Right cardiac atrium (tissue), 5 donors: ENCODE data around the gene SFXN1. TPM values are rescaled to one million over a fixed set of nuclear protein-coding genes. Genes with fewer than 3 reads are reported as not detected.
A peak's percentile ranks its signal among the peaks of the same experiment; 100 is the strongest.
"Not testable (repeated sequence)": the region's sequence is repeated elsewhere in the genome, so short reads cannot be mapped to it uniquely, and the experiment has no call there.

Source experiments
- ATAC-seq, 2 donors: fragments of 200-7000 bp; cut with Tn5 transposase; one replicate each; pipeline versions ENCODE4 v1.8.0 to v1.9.1; 2020; ENCODE audit warnings: moderate library complexity in 2 of 2, mild to moderate bottlenecking in 1 of 2
- DNase-seq, 3 donors: peaks; one replicate each; pipeline ENCODE4 v3.0.0-alpha.2; 2020
- H3K27ac ChIP-seq: one replicate; pipeline ENCODE4 v1.5.1; 2013; ENCODE audit warnings: mild to moderate bottlenecking, low read length, control low read depth, moderate library complexity
- H3K27me3 ChIP-seq: one replicate; pipeline ENCODE4 v1.6.1; 2013; ENCODE audit not compliant: control insufficient read depth, insufficient read depth
- H3K4me1 ChIP-seq: one replicate; pipeline ENCODE4 v1.6.1; 2013; ENCODE audit warnings: low read length; ENCODE audit not compliant: control insufficient read depth, insufficient read depth
- H3K4me3 ChIP-seq: one replicate; pipeline ENCODE4 v1.5.1; 2013; ENCODE audit warnings: low read length, control low read depth
- H3K9me3 ChIP-seq: one replicate; pipeline ENCODE4 v1.6.1; 2013; ENCODE audit warnings: low read length; ENCODE audit not compliant: control insufficient read depth
- WGBS: extraction: QIAGEN DNeasy Blood & Tissue Kit; methylation state at CpG from one replicate; pipeline ENCODE4 v1.1.7; 2013; 5-methylcytosine and 5-hydroxymethylcytosine counted together
- intact Hi-C, 4 donors: fragments of 100-400 bp; cut with DNase I; formaldehyde crosslinking; loops; one replicate each; pipeline versions ENCODE4 v1.11.0 to v1.14.0; 2022 to 2023
- long read RNA-seq, 4 donors: library from polyadenylated mRNA; unstranded; transcript quantifications; one replicate each; pipeline ENCODE4 v2.0.0, GENCODE V29; 2020 to 2021
- polyA plus RNA-seq: library from polyadenylated mRNA; stranded (reverse); fragments of 200-250 nt; gene quantifications from one replicate; pipeline ENCODE4 v1.2.3, GENCODE V29; 2013
- total RNA-seq, 4 donors: library from RNA; stranded (reverse); fragmentation: NEBNext Ultra II Directional; extraction: Animal tissue kit (Norgen Biotek cat#: 25700); gene quantifications; one replicate each; pipeline ENCODE4 v1.2.1, GENCODE V29; 2021
- donor health status: healthy with polysubstance abuse.
- donor health status: DM: no; HTN: yes; CAD: no.
- donor health status: DM: no; HTN: no; CAD: no.
- donor health status: DM: no; HTN: yes; CAD: no; lungs with severe emphysema.
- donor health status: DM: yes; HTN: yes; CAD: no.

SFXN1 gene
- 10 to 100 TPM; 31.5 to 37.6 (median 35.6) TPM for total RNA-seq
- 14.7 TPM for polyA plus RNA-seq
- long read RNA-seq, donor 1, full-length matches to known transcripts = 53 of 67 reads
- long read RNA-seq, donor 1, partial matches to known transcripts = 6 of 67 reads
- long read RNA-seq, donor 1, other reads (novel, unspliced or antisense) = 8 of 67 reads
- long read RNA-seq, donor 2, full-length matches to known transcripts = 15 of 21 reads
- long read RNA-seq, donor 2, partial matches to known transcripts = 2 of 21 reads
- long read RNA-seq, donor 2, other reads (novel, unspliced or antisense) = 4 of 21 reads
- long read RNA-seq, donor 3, full-length matches to known transcripts = 110 of 141 reads
- long read RNA-seq, donor 3, partial matches to known transcripts = 5 of 141 reads
- long read RNA-seq, donor 3, other reads (novel, unspliced or antisense) = 26 of 141 reads
- long read RNA-seq, donor 4, full-length matches to known transcripts = 18 of 26 reads
- long read RNA-seq, donor 4, partial matches to known transcripts = 4 of 26 reads
- long read RNA-seq, donor 4, other reads (novel, unspliced or antisense) = 4 of 26 reads

GRCh38 chr5:175478384-175479124 is at the start of gene SFXN1:
Gene SFXN1, plus strand, starts transcription at chr5:175478560. Its CDS starts 13,544 bp downstream, at chr5:175492104.
- peaks cover 5% of the 10 kb centered on the region for H3K4me1 ChIP-seq
- intact Hi-C loops = no loop called here
- peak within 1 kb of the TSS; percentile 78 for H3K27ac ChIP-seq
- H3K9me3 ChIP-seq = no peaks in the 10 kb centered on the region
- under 1% methylated on average over 94 of the region's 94 CpGs for WGBS
- peak; percentile 85 to 95 (median 93) for DNase-seq
- peak within 1 kb of the TSS; percentile 77 for H3K4me3 ChIP-seq
- H3K27me3 ChIP-seq = no peaks in the 10 kb centered on the region
- ATAC-seq = peak; percentile 96 to 97

- H3K27me3 ChIP-seq = no peaks in the 10 kb centered on the region
- no peaks in the 10 kb centered on the region for H3K9me3 ChIP-seq
- WGBS = 64% methylated on average over 6 of the region's 6 CpGs
- no peak overlapping the region for H3K4me3 ChIP-seq
- DNase-seq = no peak
- no peak for ATAC-seq
- no peaks in the 10 kb centered on the region for H3K4me1 ChIP-seq
- H3K27ac ChIP-seq = no peak overlapping the region
- intact Hi-C loops = no loop called here
These were observed 43.6 kb upstream of the SFXN1 start for GRCh38 chr5:175434800-175435199.

- Histone ChIP-seq H3K27me3 (peaks cover 3% of the 10 kb centered on the region), H3K27ac (no peak overlapping the region), H3K4me1 (no peaks in the 10 kb centered on the region), H3K9me3 (no peaks in the 10 kb centered on the region), H3K4me3 (no peak overlapping the region)
- WGBS = 61% methylated on average over 8 of the region's 8 CpGs
- ATAC-seq (no peak), DNase-seq (no peak)
- intact Hi-C loops = no loop called here
These were observed 42.0 kb upstream of the SFXN1 start for GRCh38 chr5:175436359-175436758.

- H3K9me3 ChIP-seq = no peaks in the 10 kb centered on the region
- WGBS = 68% methylated on average over 3 of the region's 3 CpGs
- H3K4me3 ChIP-seq = no peak overlapping the region
- DNase-seq (no peak), ATAC-seq (no peak)
- peaks cover 3% of the 10 kb centered on the region for H3K27me3 ChIP-seq
- intact Hi-C loops = no loop called here
- no peak overlapping the region for H3K27ac ChIP-seq
- no peaks in the 10 kb centered on the region for H3K4me1 ChIP-seq
These were observed 40.0 kb upstream of the SFXN1 start for GRCh38 chr5:175438234-175438857.

GRCh38 chr5:175443514-175444059 is 34.8 kb upstream of the SFXN1 start:
- intact Hi-C loops = loop anchor here in 2 of 4 donors (5.0 kb wide), 1 partner anchor 491 kb away; no protein-coding TSS in a partner anchor
- H3K27ac ChIP-seq = no peak overlapping the region
- H3K27me3 ChIP-seq = peaks cover 3% of the 10 kb centered on the region
- no peaks in the 10 kb centered on the region for H3K4me1 ChIP-seq
- H3K9me3 ChIP-seq = no peaks in the 10 kb centered on the region
- H3K4me3 ChIP-seq = no peak overlapping the region
- peak in 1 of 2 donors; percentile 25 for ATAC-seq
- WGBS = 5% methylated on average over 29 of the region's 29 CpGs
- DNase-seq = no peak

GRCh38 chr5:175444060-175444904 is 34.1 kb upstream of the SFXN1 start, which contains the start of gene DRD1:
Gene DRD1, minus strand, starts transcription at chr5:175444182. Its CDS starts 1,083 bp downstream, at chr5:175443099.
- peaks cover 3% of the 10 kb centered on the region for H3K27me3 ChIP-seq

GRCh38 chr5:175444905-175445456 is 33.4 kb upstream of the SFXN1 start:
- DNase-seq (no peak), ATAC-seq (no peak)
- intact Hi-C loops = loop anchor here in 3 of 4 donors (5.0 kb wide), 1 partner anchor 493 kb away; no protein-coding TSS in a partner anchor
- Histone ChIP-seq H3K4me3 (no peak overlapping the region), H3K9me3 (no peaks in the 10 kb centered on the region), H3K27me3 (peaks cover 3% of the 10 kb centered on the region), H3K27ac (no peak overlapping the region), H3K4me1 (no peaks in the 10 kb centered on the region)
- 24% methylated on average over 37 of the region's 37 CpGs for WGBS

More at GRCh38 chr5:175444060-175444904, 34.1 kb upstream of the SFXN1 start, which contains the start of gene DRD1:
- peak; percentile 21 to 72 (median 65) for DNase-seq
- peak; percentile 67 to 73 for ATAC-seq
- intact Hi-C loops = loop anchor here in 2 of 4 donors (5.0 kb wide), 1 partner anchor 492 kb away; no protein-coding TSS in a partner anchor
- Histone ChIP-seq H3K4me3 (peak within 1 kb of the TSS; percentile 7), H3K27ac (no peak within 1 kb of the TSS), H3K4me1 (no peaks in the 10 kb centered on the region), H3K9me3 (no peaks in the 10 kb centered on the region)
- WGBS = under 1% methylated on average over 91 of the region's 91 CpGs

GRCh38 chr5:175446378-175446777 is 32.0 kb upstream of the SFXN1 start:
- H3K9me3 ChIP-seq, H3K4me3 ChIP-seq, H3K27me3 ChIP-seq, DNase-seq, ATAC-seq, H3K27ac ChIP-seq, H3K4me1 ChIP-seq: not testable (repeated sequence)
- WGBS = 86% methylated on average over 14 of the region's 14 CpGs
- intact Hi-C loops = loop anchor here in 1 of 4 donors (5.0 kb wide), 1 partner anchor 494 kb away; no protein-coding TSS in a partner anchor

- intact Hi-C loops = loop anchor here in 1 of 4 donors (5.0 kb wide), 1 partner anchor 495 kb away; no protein-coding TSS in a partner anchor
- Histone ChIP-seq H3K27me3 (no peaks in the 10 kb centered on the region), H3K4me3 (no peak overlapping the region), H3K9me3 (no peaks in the 10 kb centered on the region), H3K4me1 (no peaks in the 10 kb centered on the region), H3K27ac (no peak overlapping the region)
- ATAC-seq = no peak
- WGBS = 22% methylated on average over 2 of the region's 2 CpGs
- no peak for DNase-seq
These were observed 30.8 kb upstream of the SFXN1 start for GRCh38 chr5:175447571-175447970.
